OCI-LY7 (cell line): ENCODE results near the gene SEC22A. TPM values are rescaled to one million over a fixed set of nuclear protein-coding genes. Genes with fewer than 3 reads are reported as not detected.

Source experiments
- BruUV-seq: library from RNA; stranded (reverse); fragments of 400-500 nt; replicated peaks from 2 replicates; lab custom pipeline; 2021; lab: Mats Ljungman, UMichigan
- CTCF ChIA-PET: fragments of 300-600 bp; sonication (Branson Sonifier 250); formaldehyde crosslinking; loops from one replicate; lab custom pipeline; 2022; ENCODE audit warnings: antibody characterized with exemption; ENCODE audit not compliant: unreplicated experiment; lab: Charles Lee
- POLR2A ChIA-PET: fragments of 300-600 bp; sonication (Branson Sonifier 250); formaldehyde crosslinking; loops from one replicate; lab custom pipeline; 2022; ENCODE audit warnings: antibody characterized with exemption; lab: Charles Lee
- DNase-seq: peaks from one replicate; pipeline ENCODE4 v3.0.0-alpha.2; 2015; ENCODE audit warnings: low spot score
- H2AFZ ChIP-seq: fragments of 200-600 bp; sonication (generic), shearing (Covaris generic); 2 replicates; pipeline ENCODE4 v1.6.1; 2014; ENCODE audit warnings: mild to moderate bottlenecking, antibody characterized with exemption, low read length, moderate library complexity
- H3K27ac ChIP-seq: fragments of 200-600 bp; sonication (generic); 2 replicates; pipeline ENCODE4 v1.5.1; 2014; ENCODE audit warnings: mixed run types, low read depth, mild to moderate bottlenecking, moderate library complexity, low read length, inconsistent platforms; ENCODE audit not compliant: poor library complexity, severe bottlenecking
- H3K36me3 ChIP-seq: fragments of 200-600 bp; sonication (generic); 2 replicates; pipeline ENCODE4 v1.6.1; 2014; ENCODE audit warnings: mild to moderate bottlenecking, antibody characterized with exemption, low read length, moderate library complexity, mixed read lengths; ENCODE audit not compliant: insufficient read depth
- H3K4me1 ChIP-seq: fragments of 200-600 bp; sonication (generic); 2 replicates; pipeline ENCODE4 v1.5.1; 2014; ENCODE audit warnings: mild to moderate bottlenecking, low read length; ENCODE audit not compliant: insufficient read depth, poor library complexity, severe bottlenecking
- H3K4me2 ChIP-seq: fragments of 200-600 bp; sonication (generic); 2 replicates; pipeline ENCODE4 v1.6.1; 2014; ENCODE audit warnings: mild to moderate bottlenecking, low read length
- H3K4me3 ChIP-seq: fragments of 200-600 bp; sonication (generic); 2 replicates; pipeline ENCODE4 v1.5.1; 2014; ENCODE audit warnings: mild to moderate bottlenecking, low read depth, low read length; ENCODE audit not compliant: poor library complexity, severe bottlenecking
- H3K79me2 ChIP-seq: fragments of 200-600 bp; sonication (generic); 2 replicates; pipeline ENCODE4 v1.6.1; 2016; ENCODE audit warnings: low read depth, mild to moderate bottlenecking, low read length, moderate library complexity, mixed read lengths; ENCODE audit not compliant: insufficient read depth
- H3K9me2 ChIP-seq: fragments of 200-600 bp; sonication (generic); 2 replicates; pipeline ENCODE4 v1.6.1; 2016; ENCODE audit warnings: mild to moderate bottlenecking, low read length, mixed read lengths; ENCODE audit not compliant: insufficient read depth
- H3K9me3 ChIP-seq: fragments of 200-600 bp; sonication (generic); 2 replicates; pipeline ENCODE4 v1.6.1; 2014; ENCODE audit warnings: mild to moderate bottlenecking, mixed run types, low read length, mixed read lengths
- H4K20me1 ChIP-seq: fragments of 200-600 bp; sonication (generic); 2 replicates; pipeline ENCODE4 v1.6.1; 2014; ENCODE audit warnings: mild to moderate bottlenecking, antibody characterized with exemption, low read length, moderate library complexity, mixed read lengths; ENCODE audit not compliant: insufficient read depth
- EZH2phosphoT487 ChIP-seq: fragments of 200-600 bp; sonication (generic); IDR thresholded peaks from 2 replicates; pipeline ENCODE4 v1.6.1; 2018; ENCODE audit warnings: low read depth, borderline replicate concordance, mild to moderate bottlenecking, mixed run types, antibody characterized with exemption, low read length, moderate library complexity, mixed read lengths
- intact Hi-C: fragments of 100-400 bp; cut with micrococcal nuclease; formaldehyde crosslinking; loops from one replicate; pipeline ENCODE4 v1.10.0; 2022; ENCODE audit not compliant: unreplicated experiment
- total RNA-seq, 2 experiments: library from RNA; depleted of rRNA in 1 of 2; stranded (reverse); fragments of >200 nt in 1 of 2; shearing (Covaris generic) in 1 of 2; gene quantifications; 2 replicates each; pipeline ENCODE4 v1.2.3, GENCODE V29; 2014 to 2022
- TF ChIP-seq, protein P1 (sequence below): fragments of 200-600 bp; sonication (generic); conservative IDR thresholded peaks from 2 replicates; pipeline ENCODE4 v1.5.1; 2014; ENCODE audit warnings: mild to moderate bottlenecking, antibody characterized with exemption, low read length, moderate library complexity, mixed read lengths

SEC22A gene
- total RNA-seq, 2 experiments from 2014 or later: 22.0 to 24.5 TPM

DNA sequence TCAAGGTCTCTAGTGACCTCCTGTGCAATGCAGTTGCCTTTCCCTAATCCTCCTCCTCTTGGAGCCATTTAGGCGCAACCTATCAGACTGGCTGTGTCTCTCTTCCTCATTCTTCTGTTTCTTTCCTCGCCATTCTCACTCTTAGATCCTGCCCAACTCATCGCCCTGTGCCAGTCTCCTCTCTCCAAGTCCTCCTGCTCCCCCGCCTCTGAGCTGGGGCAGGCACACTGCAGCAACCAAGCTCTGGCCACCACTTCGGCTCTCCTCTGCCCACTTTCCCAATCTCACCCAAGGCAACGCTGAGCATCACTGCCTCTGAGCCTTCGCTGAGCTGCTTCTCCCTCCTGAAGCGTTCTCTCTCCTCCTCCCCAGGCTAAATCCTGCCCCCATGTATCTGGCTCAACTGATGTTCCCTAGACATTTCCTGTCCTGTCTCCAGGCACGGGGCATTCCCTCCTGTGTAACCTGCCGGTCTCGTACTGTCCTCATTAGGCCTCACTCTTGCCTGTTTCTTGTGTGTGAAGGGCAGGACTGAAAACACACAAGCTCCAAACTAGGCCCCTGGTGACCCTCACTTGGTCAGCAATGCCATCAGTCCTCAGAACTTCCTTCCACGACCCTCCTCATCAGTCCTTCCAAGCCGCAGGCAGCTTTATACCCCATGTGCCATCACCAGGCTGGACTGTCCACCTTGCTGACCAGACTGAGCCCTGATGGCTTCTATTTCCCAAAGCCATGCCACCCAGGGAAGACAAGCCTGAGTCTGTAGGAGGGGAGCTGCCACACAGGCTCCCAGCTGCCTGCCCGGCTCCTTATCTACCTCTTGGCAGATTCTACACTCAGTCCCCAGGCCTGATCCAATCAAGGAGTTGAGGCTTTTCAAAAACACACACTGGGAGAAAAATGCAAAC, 85.6 kb downstream of the SEC22A start:
- Histone ChIP-seq H3K79me2 (no peaks in the 10 kb centered on the region), H3K4me2 (no peak overlapping the region), H3K9me3 (no peaks in the 10 kb centered on the region), H4K20me1 (no peaks in the 10 kb centered on the region), H3K27ac (no peak overlapping the region), H3K36me3 (no peaks in the 10 kb centered on the region), H2AFZ (no peak overlapping the region), H3K4me1 (no peaks in the 10 kb centered on the region), H3K9me2 (no peaks in the 10 kb centered on the region), H3K4me3 (no peak overlapping the region)
- TF ChIP-seq EZH2phosphoT487: no peak
- TF ChIP-seq, protein P1, sequence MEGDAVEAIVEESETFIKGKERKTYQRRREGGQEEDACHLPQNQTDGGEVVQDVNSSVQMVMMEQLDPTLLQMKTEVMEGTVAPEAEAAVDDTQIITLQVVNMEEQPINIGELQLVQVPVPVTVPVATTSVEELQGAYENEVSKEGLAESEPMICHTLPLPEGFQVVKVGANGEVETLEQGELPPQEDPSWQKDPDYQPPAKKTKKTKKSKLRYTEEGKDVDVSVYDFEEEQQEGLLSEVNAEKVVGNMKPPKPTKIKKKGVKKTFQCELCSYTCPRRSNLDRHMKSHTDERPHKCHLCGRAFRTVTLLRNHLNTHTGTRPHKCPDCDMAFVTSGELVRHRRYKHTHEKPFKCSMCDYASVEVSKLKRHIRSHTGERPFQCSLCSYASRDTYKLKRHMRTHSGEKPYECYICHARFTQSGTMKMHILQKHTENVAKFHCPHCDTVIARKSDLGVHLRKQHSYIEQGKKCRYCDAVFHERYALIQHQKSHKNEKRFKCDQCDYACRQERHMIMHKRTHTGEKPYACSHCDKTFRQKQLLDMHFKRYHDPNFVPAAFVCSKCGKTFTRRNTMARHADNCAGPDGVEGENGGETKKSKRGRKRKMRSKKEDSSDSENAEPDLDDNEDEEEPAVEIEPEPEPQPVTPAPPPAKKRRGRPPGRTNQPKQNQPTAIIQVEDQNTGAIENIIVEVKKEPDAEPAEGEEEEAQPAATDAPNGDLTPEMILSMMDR: no peak
- BruUV-seq: no TSS peak
- POLR2A ChIA-PET: no interaction called here
- intact Hi-C loops: no loop called here
- CTCF ChIA-PET: no interaction called here
- no peak for DNase-seq

DNA sequence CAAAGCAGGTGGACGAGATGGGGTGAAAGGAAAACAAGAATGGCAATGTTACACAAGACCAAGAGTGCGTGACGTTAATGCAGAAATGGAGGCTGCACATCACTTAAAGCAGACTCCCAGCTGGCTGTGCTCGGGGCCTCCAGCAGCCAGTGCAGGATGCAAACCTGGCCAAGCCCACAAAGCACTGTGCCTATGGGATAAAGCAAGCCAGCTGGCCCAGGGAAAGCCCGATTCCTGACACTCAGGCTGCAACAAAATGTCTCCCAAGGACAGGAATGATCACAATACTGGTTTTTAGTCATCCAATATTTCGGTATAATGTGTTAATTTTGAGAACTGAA, 86.2 kb downstream of the SEC22A start:
- ChIA-PET POLR2A (no interaction called here), CTCF (no interaction called here)
- BruUV-seq: no TSS peak
- H3K4me2 ChIP-seq: no peak overlapping the region
- peak; percentile 6 for DNase-seq
- H3K4me3 ChIP-seq: no peak overlapping the region
- H4K20me1 ChIP-seq: no peaks in the 10 kb centered on the region
- no peaks in the 10 kb centered on the region for H3K9me3 ChIP-seq
- H3K9me2 ChIP-seq: no peaks in the 10 kb centered on the region
- TF ChIP-seq, protein P1: no peak
- TF ChIP-seq EZH2phosphoT487: no peak
- H2AFZ ChIP-seq: no peak overlapping the region
- intact Hi-C loops: no loop called here
- no peaks in the 10 kb centered on the region for H3K36me3 ChIP-seq
- H3K4me1 ChIP-seq: no peaks in the 10 kb centered on the region
- no peak overlapping the region for H3K27ac ChIP-seq
- no peaks in the 10 kb centered on the region for H3K79me2 ChIP-seq

DNA sequence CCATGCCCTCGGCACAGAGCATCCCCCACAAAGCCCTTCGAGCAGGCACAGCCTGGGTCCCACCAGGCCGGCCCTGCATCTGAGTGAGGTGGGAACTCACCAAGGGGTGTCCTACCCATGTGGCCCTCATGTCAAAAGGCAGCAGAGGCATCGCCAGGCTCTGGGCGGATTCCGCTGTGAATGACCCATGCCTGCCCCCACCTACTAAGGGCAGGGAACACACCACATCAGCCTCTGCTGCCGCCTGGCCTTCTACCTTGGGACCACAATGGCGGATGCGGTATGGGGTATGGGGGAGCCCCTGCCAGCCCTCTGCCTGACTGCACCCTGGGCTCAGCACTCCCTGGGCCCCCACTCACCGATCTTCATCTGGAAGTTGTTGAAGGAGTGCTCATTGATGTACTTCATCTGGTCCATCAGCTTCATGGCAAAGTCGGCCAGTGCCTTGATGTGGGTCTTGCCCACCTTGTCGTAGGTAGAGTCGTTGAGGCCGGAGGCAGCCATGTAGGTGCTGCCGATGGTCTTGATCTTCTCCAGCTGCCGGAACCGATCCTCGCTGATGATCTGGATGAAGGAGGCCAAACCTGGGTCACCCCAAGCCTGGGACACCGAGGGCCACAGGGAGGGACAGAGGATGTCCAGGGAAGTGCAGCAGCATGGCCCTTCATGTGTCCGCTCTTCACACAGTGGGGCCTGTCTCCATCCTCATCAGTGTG, 87.8 kb downstream of the SEC22A start:
- H3K27ac ChIP-seq: no peak overlapping the region
- H4K20me1 ChIP-seq: no peaks in the 10 kb centered on the region
- POLR2A ChIA-PET: no interaction called here
- no peaks in the 10 kb centered on the region for H3K4me1 ChIP-seq
- H3K36me3 ChIP-seq: no peaks in the 10 kb centered on the region
- no peaks in the 10 kb centered on the region for H3K9me2 ChIP-seq
- H3K79me2 ChIP-seq: no peaks in the 10 kb centered on the region
- intact Hi-C loops: no loop called here
- CTCF ChIA-PET: no interaction called here
- H3K4me3 ChIP-seq: no peak overlapping the region
- no TSS peak for BruUV-seq
- no peak overlapping the region for H2AFZ ChIP-seq
- no peaks in the 10 kb centered on the region for H3K9me3 ChIP-seq
- no peak for DNase-seq
- TF ChIP-seq, protein P1: no peak
- no peak for TF ChIP-seq EZH2phosphoT487
- no peak overlapping the region for H3K4me2 ChIP-seq
